Measurements from ENCODE around the gene ZFP42. TPM values are rescaled to one million over a fixed set of nuclear protein-coding genes. Genes with fewer than 3 reads are reported as not detected.

Gene ZFP42
- total and polyA plus RNA-seq, 2 of the 8 experiments (the other 6 are each of a cell fraction or from before 2014, with no cell fraction given) = 69.4 to 188 TPM

DNA sequence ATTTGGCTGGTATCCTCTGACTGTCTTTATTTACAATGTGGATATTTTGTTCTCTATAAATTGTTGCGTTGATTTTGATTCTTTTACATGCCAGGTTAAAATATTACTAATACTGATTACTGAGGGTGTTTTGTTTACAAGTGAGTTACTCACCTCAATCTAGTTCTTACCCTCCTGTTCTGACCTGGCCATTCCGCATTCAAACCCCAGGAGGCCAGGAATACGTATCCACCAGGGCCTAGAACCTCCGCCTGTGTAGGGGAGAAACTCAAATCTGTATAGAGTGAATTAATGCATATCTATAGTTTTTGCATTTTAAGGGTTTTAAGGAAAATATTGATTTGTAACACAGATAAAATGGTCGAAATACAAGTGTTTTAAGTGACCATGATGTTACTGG is 2.6 kb upstream of the ZFP42 start:
- H3K4me3 ChIP-seq (ENCODE audit: extremely low read depth in 1 of 4, insufficient read depth in 2 of 4, low read depth in 3 of 4, low read length in 4 of 4) = no peak overlapping the region
- FAIRE-seq = peak; percentile 71
- H3K36me3 ChIP-seq (ENCODE audit: control insufficient read depth in 2 of 4, insufficient read depth in 4 of 4, low read length in 3 of 4) = peaks cover 0 to 11% (median 0%) of the 10 kb centered on the region in 4 experiments; a peak in 1 of 8 replicates
- CTCF ChIA-PET (ENCODE audit: partially characterized antibody) = interaction anchor here (0.6 to 2.7 kb wide), 12 partner anchors 24 to 386 kb away, joined by 3 to 11 read pairs (median 3); partner anchors contain the start of gene TRIML2
- no peak overlapping the region for H4K8ac ChIP-seq (ENCODE audit: extremely low read depth, insufficient read depth, low read length)
- TF ChIP-seq TEAD4 (IDR thresholded peaks at IDR 0.05; ENCODE audit: low read depth, low read length) = peak; percentile 93
- peak; percentile 18 for TF ChIP-seq ASH2L (IDR thresholded peaks at IDR 0.05; ENCODE audit: low read length)
- no peak for TF ChIP-seq POU5F1 (IDR thresholded peaks at IDR 0.05; ENCODE audit: low read depth, low read length)
- no peak for TF ChIP-seq YY1 (IDR thresholded peaks at IDR 0.05; ENCODE audit: low read depth, low read length)
- no peak overlapping the region for H2BK15ac ChIP-seq (ENCODE audit: low read length)
- peaks cover 10 to 24% of the 10 kb centered on the region in 2 experiments for H3K79me2 ChIP-seq (ENCODE audit: control insufficient read depth in 1 of 2, insufficient read depth in 2 of 2, low read length in 2 of 2)
- no peak overlapping the region for H2BK5ac ChIP-seq (ENCODE audit: low read depth, low read length)
- no peak overlapping the region for H3K23ac ChIP-seq (ENCODE audit: insufficient read length)
- H2AFZ ChIP-seq (ENCODE audit: low read length) = no peak overlapping the region
- peak overlapping the region; percentile 55; the same call in 1 of the 2 replicates for H3K27ac ChIP-seq (ENCODE audit: low read depth, low read length)
- H2BK20ac ChIP-seq (ENCODE audit: low read length) = no peak overlapping the region
- no peak overlapping the region for H3K9ac ChIP-seq (replicated peaks in 1 of 4; ENCODE audit: extremely low read depth in 1 of 4, low read depth in 3 of 4, low read length in 3 of 4)
- H2AK5ac ChIP-seq (ENCODE audit: low read depth, low read length) = no peak overlapping the region; the same call in 1 of the 2 replicates
- peaks cover 0 to 8% (median 5%) of the 10 kb centered on the region in 4 experiments; a peak in 5 of 7 replicates for H3K4me1 ChIP-seq (replicated peaks in 1 of 4; ENCODE audit: control insufficient read depth in 3 of 4, insufficient read depth in 4 of 4, low read length in 3 of 4)
- H4K20me1 ChIP-seq (replicated peaks in 1 of 2; ENCODE audit: control insufficient read depth in 1 of 2, insufficient read depth in 2 of 2, low read length in 2 of 2) = peaks cover 3 to 5% of the 10 kb centered on the region in 2 experiments
- no peak for DNase-seq (ENCODE audit: low read depth in 1 of 2, low spot score in 2 of 2)
- H3K4ac ChIP-seq (replicated peaks; ENCODE audit: insufficient read length, low read depth, low read length) = no peak overlapping the region
- H4K91ac ChIP-seq (replicated peaks; ENCODE audit: insufficient read length, low read length) = no peak overlapping the region
- peaks cover 0 to 5% of the 10 kb centered on the region in 2 experiments; a peak in 1 of 4 replicates for H3K9me3 ChIP-seq (ENCODE audit: insufficient read depth in 2 of 2, low read depth in 1 of 2, low read length in 1 of 2)
- H3K79me1 ChIP-seq (ENCODE audit: low read depth, low read length) = no peaks in the 10 kb centered on the region
- H2BK120ac ChIP-seq (replicated peaks; ENCODE audit: low read depth, low read length) = no peak overlapping the region
- peak overlapping the region; percentile 18 for H4K5ac ChIP-seq (ENCODE audit: insufficient read length, low read depth, low read length)
- H3K14ac ChIP-seq (ENCODE audit: insufficient read length) = no peak overlapping the region
- H3K27me3 ChIP-seq (replicated peaks in 1 of 4; ENCODE audit: control insufficient read depth in 3 of 4, extremely low read depth in 1 of 4, insufficient read depth in 3 of 4, low read length in 3 of 4) = no peaks in the 10 kb centered on the region
- H2BK12ac ChIP-seq (ENCODE audit: low read depth, low read length) = no peak overlapping the region
- H3K23me2 ChIP-seq (ENCODE audit: low read depth, low read length) = peaks cover 10% of the 10 kb centered on the region
- 57% methylated on average over 5 of the region's 5 CpGs; no CpG with 5 or more reads in 1 of the 2 experiments for WGBS, 2 experiments (ENCODE audit: extremely low coverage in 1 of 2, insufficient coverage in 1 of 2, insufficient read length in 1 of 2, insufficient replicate concordance in 2 of 2, low coverage in 1 of 2, low lambda C conversion rate in 2 of 2, missing lambda C conversion rate in 1 of 2)
- H3K18ac ChIP-seq (ENCODE audit: extremely low read depth, low read length) = no peak overlapping the region
- POLR2A ChIA-PET (ENCODE audit: partially characterized antibody) = interaction anchor here (18.1 kb wide), 1 partner anchor 19 kb away, joined by 228 read pairs; no protein-coding TSS in a partner anchor
- no peak overlapping the region for H3K56ac ChIP-seq (replicated peaks; ENCODE audit: insufficient read length, low read depth, low read length)
- peak overlapping the region in 1 of 2 experiments; percentile 21; a peak in 1 of 4 replicates for H3K4me2 ChIP-seq (ENCODE audit: insufficient read depth in 1 of 2, low read depth in 2 of 2, low read length in 2 of 2)
